ENCODE data around the gene OR56B4.

- TF ChIP-seq POLR2A (IDR thresholded peaks at IDR 0.05; ENCODE audit: low read depth, low read length) (no peak), TAF1 (IDR thresholded peaks at IDR 0.05; ENCODE audit: low read depth, low read length) (no peak), POLR2AphosphoS5 (IDR thresholded peaks at IDR 0.05; ENCODE audit: low read depth, low read length) (no peak)
Observed at GRCh38 chr11:6129011-6129410, 21.5 kb downstream of the OR56B4 start.

Data from GM12891 (cell line).